Stimulated activated CD4-positive, alpha-beta T cell treated with anti-CD3 and anti-CD28 coated beads, TNF-alpha, amount 100 ng/mL, for 1 hour (primary cell): ENCODE results near the gene CLDND1.

Source experiments
- DNase-seq, 3 donors: peaks; one replicate each; pipeline ENCODE4 v3.0.0-alpha.2; 2020; ENCODE audit warnings: low read depth in 3 of 3, low spot score in 1 of 3

CLDND1 gene

DNA sequence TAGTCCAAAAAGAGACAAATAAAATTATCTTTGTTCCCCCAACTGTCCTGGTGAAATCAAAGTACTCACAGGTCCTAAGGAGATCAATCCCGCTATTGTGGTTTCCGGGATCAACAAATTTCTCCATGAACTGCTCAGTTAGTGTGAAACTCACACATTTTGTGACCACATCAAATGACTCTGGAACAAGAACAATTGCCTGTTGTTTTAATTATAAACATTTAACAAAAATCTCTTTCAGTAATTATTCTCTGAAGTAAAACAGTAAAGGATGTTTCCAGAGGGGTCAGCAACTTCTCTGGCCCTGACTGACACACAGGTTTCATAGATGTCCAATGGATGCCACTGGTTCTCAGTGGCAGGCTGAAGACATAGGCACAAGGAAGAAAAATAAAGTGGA is 3.9 kb downstream of the CLDND1 start:
- no peak for DNase-seq

DNA sequence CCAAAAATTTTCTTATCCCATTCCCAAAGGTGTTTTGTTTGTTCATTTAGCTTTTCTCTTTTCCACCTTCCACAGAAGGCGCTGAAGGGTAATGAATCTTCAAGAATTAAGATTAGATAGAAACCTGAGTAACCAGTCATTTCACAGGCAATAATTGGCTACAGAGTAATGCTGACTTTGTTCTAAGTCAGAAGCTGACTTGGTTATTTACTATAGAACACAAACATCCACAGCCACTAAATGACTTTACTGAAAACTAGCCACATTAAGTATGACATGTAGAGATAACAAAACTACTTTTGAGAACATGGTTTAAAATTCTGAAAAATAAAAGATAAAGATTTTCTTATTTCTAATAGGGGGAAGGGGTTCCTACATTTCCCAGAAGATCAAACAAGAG is 7.8 kb downstream of the CLDND1 start:
- no peak for DNase-seq

DNA sequence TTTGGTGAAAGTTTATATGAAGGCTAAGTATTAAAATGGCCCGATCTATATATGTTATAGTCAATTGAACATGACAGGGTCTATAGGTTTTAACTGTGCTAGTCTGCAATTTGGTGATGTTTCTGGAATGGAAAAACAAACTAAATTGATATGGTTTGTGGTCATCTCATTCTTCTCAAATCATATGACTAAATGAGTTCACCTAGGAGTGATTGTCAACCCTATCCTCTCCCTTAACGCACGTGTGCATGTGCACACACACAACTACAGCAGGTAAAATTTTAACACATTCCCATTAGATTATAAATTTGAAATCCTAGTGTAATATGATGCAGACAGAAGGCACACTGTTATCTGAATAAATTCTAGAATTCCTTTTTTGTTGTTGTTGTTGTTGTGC is 9.0 kb downstream of the CLDND1 start:
- no peak for DNase-seq

DNA sequence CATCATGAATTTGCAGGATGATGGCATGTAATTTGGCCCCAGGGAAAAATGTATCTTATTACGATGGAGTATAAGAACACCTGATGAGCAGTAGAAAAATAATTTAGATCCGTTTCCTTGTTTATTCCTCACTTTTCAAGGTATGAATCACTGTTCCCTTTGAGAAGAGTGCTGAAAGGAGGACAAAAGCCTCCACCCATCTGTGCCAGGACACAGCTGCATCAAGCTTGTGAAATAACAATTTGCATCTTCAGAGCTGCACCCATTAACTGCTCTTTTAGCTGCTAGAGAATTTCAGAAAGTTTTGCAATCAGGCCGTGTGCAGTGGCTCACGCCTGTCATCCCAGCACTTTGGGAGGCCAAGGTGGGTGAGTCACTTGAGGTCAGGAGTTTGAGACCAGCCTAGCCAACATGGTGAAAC is 9.6 kb downstream of the CLDND1 start:
- DNase-seq: no peak

DNA sequence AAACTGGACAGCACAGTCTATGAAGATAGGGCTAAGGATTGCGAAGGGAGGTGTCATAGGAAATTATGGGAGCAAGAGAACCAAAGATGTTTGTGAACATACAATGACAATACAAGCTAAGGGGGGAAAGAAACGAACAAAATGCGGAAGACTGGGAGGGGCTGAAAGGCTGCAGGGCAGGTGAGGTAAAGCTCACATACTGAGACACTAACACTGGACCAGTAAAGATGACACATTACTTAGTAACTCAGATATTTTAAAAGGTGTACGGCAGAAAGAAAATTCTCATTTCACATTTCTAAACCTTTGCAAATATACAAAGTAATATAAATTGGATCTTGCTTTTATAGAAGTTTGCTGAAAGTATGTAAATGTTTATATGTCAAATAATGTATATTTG is 10.1 kb downstream of the CLDND1 start:
- no peak for DNase-seq

DNA sequence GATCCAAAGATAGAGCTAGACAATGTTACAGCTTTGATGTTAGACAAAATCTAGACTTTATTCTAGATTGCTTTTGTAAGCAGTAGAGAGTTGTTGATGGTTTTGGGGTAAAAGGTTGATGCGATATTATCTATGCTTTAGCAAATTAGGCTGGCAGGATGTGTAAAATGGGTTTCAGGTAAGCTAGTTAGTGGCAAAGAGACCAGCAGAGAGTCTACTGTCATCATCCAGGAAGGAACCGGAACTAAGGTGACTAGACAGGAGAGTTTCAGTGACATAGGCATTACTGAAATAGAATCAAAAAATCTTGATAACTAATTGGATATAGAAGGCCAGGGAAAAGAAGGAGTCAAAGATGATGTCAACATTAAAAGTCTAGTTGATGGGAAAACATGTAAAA is 14.1 kb downstream of the CLDND1 start:
- no peak for DNase-seq

DNA sequence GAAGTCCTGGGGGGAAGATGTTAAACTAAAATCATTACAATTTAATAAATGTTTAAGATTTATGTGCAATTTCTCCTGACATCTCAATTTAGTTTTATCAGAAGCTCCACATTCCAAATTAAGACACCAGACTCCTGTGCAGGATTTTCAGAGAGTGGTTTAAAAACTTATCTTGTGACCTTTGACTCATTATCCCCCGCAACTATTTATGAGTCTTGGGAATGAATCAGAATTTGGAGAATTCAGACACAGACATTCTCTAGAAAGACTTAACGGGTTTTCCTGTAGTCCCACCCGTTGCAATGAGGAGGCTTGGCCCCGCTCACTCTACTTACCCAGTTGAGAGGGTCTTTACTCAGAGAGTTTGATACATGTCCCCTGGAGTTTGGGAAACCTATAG is 18.2 kb downstream of the CLDND1 start:
- no peak for DNase-seq

DNA sequence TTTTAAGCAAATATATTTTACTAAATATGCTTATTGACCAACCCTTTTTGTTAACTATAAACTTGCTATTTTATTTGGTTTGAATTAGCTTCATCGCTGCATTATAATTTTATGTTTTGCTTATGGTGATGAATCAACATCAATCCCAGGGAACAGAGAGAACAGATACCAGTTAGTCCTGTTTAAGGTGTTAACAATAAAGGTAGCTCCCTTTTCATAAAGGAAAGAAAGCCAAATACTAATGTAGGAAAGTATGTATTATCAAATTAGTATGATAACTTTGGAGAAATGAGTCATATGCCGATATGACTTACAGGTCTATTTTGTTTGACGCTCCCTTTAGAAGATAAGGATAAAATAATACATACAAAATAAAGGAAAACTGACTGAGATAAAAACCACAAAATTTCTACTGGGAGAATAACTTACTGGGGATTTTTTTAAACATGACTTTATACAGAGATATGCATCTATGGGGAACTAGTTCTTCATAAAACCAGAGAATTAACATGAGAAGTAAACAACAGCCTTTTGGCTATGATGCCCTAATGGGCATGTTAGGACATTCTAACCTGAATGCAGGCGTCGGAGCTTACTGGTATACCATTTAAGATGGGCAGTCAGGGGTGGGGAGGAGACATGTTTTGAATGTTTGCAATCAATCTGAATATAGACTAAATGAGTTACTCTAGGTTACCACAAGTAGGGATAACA is 20.7 kb downstream of the CLDND1 start:
- no peak for DNase-seq

DNA sequence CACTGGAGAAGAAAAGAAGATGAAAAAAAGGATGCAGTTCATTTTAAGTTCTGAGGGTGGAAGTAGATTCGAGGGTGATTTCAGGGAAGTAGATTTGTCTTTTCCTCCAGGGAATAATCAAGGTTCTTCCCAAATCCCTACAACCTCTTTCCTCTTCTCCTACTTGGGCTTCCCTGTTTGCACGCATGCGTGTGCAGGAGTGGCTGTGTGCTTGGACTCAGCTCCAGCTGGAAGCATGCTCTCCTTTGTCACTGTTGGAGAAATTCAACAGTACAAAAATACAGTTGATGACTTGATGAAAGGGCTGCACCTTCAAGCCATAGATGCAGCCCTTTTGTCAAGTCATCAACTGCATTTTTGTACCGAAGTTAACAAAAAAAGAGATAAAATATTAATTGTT is 21.4 kb downstream of the CLDND1 start:
- no peak for DNase-seq

DNA sequence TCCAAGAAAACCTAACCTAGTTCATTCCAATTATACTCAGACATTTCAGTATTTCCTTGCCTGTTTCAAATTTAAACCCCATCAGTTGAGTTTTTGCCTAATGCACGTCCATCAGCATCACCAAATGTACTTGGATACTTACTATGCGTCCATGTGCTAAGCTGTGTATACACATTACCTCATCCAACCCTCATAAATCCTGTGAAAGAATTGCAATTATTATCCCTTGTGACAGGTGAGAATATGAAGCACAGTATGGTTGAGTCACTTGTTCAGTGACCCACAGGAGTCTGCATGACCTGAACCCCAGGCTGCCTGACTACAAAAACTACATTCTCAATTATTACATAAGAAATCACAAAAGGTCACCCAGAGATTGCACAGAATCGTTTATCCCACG is 22.7 kb downstream of the CLDND1 start:
- no peak for DNase-seq

DNA sequence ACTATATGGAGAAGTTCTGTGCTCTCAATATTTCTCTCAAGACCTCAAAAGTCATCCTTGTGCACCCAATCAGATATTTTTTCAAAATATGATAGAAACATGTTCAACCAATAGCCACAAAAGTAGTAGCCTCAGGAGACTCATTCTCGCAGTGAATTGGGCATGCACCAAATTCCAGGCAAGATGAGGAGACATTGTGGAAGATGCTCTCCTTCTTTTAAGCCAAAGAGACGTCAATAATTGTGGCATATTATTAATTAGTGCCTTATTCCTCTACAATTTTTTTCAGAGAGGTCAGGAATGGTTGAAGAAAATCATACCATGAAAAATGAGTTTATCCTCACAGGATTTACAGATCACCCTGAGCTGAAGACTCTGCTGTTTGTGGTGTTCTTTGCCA is 25.3 kb downstream of the CLDND1 start, which contains the start of gene OR5K2:
OR5K2 (plus strand) TSS at position 301 of the 400 bp plus-strand sequence; CDS start at position 301, 0 bp downstream.
- no peak for DNase-seq

DNA sequence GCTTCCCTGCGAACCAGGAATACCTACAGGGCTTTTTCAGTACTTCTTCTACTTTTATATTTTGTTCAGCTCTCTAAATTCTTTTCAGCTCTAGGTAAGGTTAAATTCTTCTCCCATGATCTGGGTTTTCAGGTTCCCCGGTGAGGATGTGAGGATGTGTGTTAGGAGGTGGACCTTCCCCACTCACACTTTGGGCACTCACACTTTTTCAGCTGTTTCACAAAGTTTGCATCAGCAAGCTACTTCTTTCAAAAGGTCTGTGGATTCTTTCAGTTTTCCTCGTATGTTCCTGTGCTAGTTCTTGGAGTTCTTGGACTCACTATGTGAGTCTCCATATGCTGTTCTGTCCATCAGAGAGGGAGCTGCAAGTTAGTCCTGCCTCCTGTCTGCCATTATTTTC is 39.1 kb downstream of the CLDND1 start:
- DNase-seq: no peak

DNA sequence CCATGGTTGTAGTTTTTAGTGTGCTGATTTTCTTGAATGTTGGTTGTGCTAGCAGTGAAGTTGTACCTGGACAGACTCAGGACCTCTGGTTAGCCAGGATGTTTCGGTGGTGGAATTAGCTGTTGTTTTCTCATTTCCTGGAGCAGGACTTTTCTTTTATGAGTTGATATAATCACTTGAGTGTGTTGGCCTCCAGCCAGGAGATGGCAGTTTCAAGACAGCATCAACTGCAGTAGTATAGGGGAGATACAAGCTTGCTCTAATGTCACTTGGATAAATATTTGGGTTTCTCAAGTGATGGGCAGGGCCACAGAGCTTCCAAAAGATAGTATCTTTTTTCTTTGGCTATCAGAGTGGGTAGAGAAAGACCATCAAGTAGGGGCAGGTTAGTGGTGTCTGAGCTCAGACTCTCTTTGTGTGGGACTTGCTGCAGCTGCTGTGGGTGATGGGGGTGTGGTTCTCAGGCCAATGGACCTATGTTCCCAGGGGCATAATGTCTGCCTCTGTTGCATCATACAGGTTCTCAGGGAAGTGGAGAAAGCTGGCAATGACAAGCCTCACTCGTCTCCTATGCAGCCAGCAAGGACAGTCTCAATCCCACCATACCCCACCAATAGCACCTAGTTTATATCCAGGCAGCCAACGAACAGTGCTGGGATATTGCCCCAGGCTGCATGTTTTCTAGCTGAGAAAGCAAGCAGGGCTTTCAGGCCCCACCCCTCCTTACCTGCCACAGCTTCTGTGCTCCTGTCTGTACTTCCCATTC is 39.8 kb downstream of the CLDND1 start:
- DNase-seq: no peak
